NCI-H2196 treated with DMSO at 0.1 percent for 48 hours (cell line): ENCODE measurements around the gene CD4.

Experiments
- DNase-seq: peaks from one replicate; lab custom pipeline; 2025; ENCODE audit not compliant: unreplicated experiment; lab: John Stamatoyannopoulos, UW

The CD4 gene

GRCh38 chr12:6765048-6765633 lies 24.2 kb upstream of the CD4 start:
- DNase-seq = peak; percentile 14

- peak; percentile 75 for DNase-seq
Measured at GRCh38 chr12:6765634-6766581, 23.4 kb upstream of the CD4 start, which contains the start of gene PTMS. TSS of gene PTMS (plus strand) at chr12:6766363. CDS start at chr12:6766706, 343 bp downstream.

GRCh38 chr12:6766651-6767349 lies 22.5 kb upstream of the CD4 start:
- no peak for DNase-seq

- DNase-seq = no peak
Measured at GRCh38 chr12:6767353-6768319, 21.7 kb upstream of the CD4 start.

- no peak for DNase-seq
Measured at GRCh38 chr12:6768437-6768914, 20.9 kb upstream of the CD4 start.

GRCh38 chr12:6768990-6769389 lies 20.3 kb upstream of the CD4 start:
- peak; percentile 17 for DNase-seq

- DNase-seq = no peak
Measured at GRCh38 chr12:6769666-6770065, 19.7 kb upstream of the CD4 start.

- no peak for DNase-seq
Measured at GRCh38 chr12:6770094-6770493, 19.2 kb upstream of the CD4 start.

- no peak for DNase-seq
Measured at GRCh38 chr12:6770600-6770999, 18.7 kb upstream of the CD4 start.

GRCh38 chr12:6771091-6771495 lies 18.2 kb upstream of the CD4 start:
- no peak for DNase-seq

- no peak for DNase-seq
Measured at GRCh38 chr12:6771509-6772330, 17.6 kb upstream of the CD4 start.

GRCh38 chr12:6772331-6772695 lies 17.0 kb upstream of the CD4 start, which contains the start of gene LAG3:
TSS of gene LAG3 (plus strand) at chr12:6772520. CDS start at chr12:6772853, 333 bp downstream.
- DNase-seq = no peak

GRCh38 chr12:6772726-6773589 lies 16.4 kb upstream of the CD4 start:
- DNase-seq = no peak

- DNase-seq = no peak
Measured at GRCh38 chr12:6773590-6774351, 15.6 kb upstream of the CD4 start.

GRCh38 chr12:6774499-6775062 lies 14.7 kb upstream of the CD4 start:
- DNase-seq = no peak

- DNase-seq = no peak
Measured at GRCh38 chr12:6775185-6776174, 13.8 kb upstream of the CD4 start.
